GM12891 (cell line): Measurements from ENCODE around the gene OSCP1.

Experiments used
- DNase-seq: peaks from one replicate; pipeline ENCODE4 v3.0.0; 2011; ENCODE audit warnings: low spot score; ENCODE audit not compliant: insufficient read length
- FAIRE-seq: peaks from 2 replicates; lab custom pipeline; 2011; peaks lifted over from hg19 to GRCh38; lab: Jason Lieb, UNC
- PAX5 ChIP-seq: IDR thresholded peaks from 2 replicates; pipeline ENCODE4 v1.6.1; 2011; ENCODE audit warnings: low read length, moderate library complexity, mild to moderate bottlenecking; ENCODE audit not compliant: insufficient read depth, severe bottlenecking
- POLR2A ChIP-seq: IDR thresholded peaks from 2 replicates; pipeline ENCODE4 v1.6.1; 2011; ENCODE audit warnings: low read depth, low read length, control low read depth
- POLR2AphosphoS5 ChIP-seq: IDR thresholded peaks from 2 replicates; pipeline ENCODE4 v1.6.1; 2011; ENCODE audit warnings: low read depth, low read length, control low read depth
- POU2F2 ChIP-seq: IDR thresholded peaks from 2 replicates; pipeline ENCODE4 v1.6.1; 2011; ENCODE audit warnings: low read depth, mild to moderate bottlenecking, control low read depth, low read length, moderate library complexity
- SPI1 ChIP-seq: IDR thresholded peaks from 2 replicates; pipeline ENCODE4 v1.6.1; 2011; ENCODE audit warnings: low read depth, low read length, control low read depth
- TAF1 ChIP-seq: IDR thresholded peaks from 2 replicates; pipeline ENCODE4 v1.6.1; 2011; ENCODE audit warnings: low read depth, low read length, control low read depth

The OSCP1 gene

GRCh38 chr1:36397378-36398230, 52.6 kb downstream of the OSCP1 start, which contains the start of gene LSM10:
Gene LSM10, minus strand, starts transcription at chr1:36397908. Its CDS starts 3,779 bp downstream, at chr1:36394129.
- DNase-seq: peak; percentile 89

GRCh38 chr1:36397083-36397377, 53.2 kb downstream of the OSCP1 start:
- TF ChIP-seq TAF1 (no peak), POLR2AphosphoS5 (no peak), PAX5 (no peak), POLR2A (no peak), SPI1 (no peak), POU2F2 (no peak)
- FAIRE-seq (peak; percentile 82), DNase-seq (no peak)

More at GRCh38 chr1:36397378-36398230, 52.6 kb downstream of the OSCP1 start, which contains the start of gene LSM10:
- TF ChIP-seq POU2F2 (peak; percentile 79; the same call in 1 of the 2 replicates), PAX5 (no peak), POLR2AphosphoS5 (peak; percentile 78), POLR2A (peak; percentile 82), TAF1 (peak; percentile 92), SPI1 (no peak)
- FAIRE-seq: peak; percentile 98

DNA sequence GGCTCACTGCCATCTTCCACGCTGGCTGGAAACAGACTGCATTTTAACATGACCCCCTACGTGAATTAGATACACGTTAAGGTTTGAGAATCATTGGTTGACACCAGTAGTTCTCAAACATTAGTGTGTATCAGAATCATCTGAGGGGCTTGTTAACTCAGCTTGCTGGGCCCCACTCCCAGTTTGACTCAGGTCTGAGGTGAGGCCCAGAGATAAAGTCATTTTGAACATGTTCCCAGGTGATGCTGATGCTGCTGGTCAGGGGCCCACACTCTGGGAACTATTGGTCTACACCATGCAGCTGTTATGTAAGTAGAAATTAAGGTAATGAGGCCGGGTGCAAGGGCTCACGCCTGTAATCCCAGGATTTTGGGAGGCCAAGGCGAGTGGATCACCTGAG, 53.9 kb downstream of the OSCP1 start:
- DNase-seq: no peak
- no peak for FAIRE-seq
- TF ChIP-seq POLR2A (no peak), SPI1 (no peak), POLR2AphosphoS5 (no peak), PAX5 (no peak), POU2F2 (no peak), TAF1 (no peak)

GRCh38 chr1:36393686-36394085, 56.6 kb downstream of the OSCP1 start:
- no peak for DNase-seq
- no peak for FAIRE-seq
- TF ChIP-seq PAX5 (no peak), POLR2A (no peak), TAF1 (no peak), POU2F2 (no peak), SPI1 (no peak), POLR2AphosphoS5 (no peak)

- TF ChIP-seq PAX5 (no peak), POLR2A (no peak), POLR2AphosphoS5 (no peak), POU2F2 (no peak), TAF1 (no peak), SPI1 (no peak)
- FAIRE-seq (no peak), DNase-seq (no peak)
Measured at GRCh38 chr1:36392836-36393235, 57.4 kb downstream of the OSCP1 start.

DNA sequence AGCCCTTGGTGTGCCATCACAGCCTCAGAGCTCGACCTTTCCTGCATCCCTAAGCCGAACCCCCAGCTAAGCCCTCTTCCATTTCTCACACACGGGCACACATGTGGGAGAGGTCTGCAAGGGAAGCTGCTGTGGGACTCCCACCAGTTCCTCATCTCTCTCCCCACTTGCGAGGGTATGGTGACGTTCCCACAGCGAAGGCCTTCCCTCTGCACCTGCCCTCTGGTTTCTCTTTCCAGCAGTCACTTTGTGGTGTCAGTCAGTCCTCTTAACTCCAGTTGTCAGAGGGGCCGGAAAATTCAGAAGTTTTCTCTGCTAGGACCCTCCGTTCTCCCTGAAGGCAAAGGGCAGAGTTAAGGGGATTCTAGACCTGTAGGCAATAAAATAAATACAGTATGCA, 59.0 kb downstream of the OSCP1 start:
- FAIRE-seq: no peak
- no peak for DNase-seq
- TF ChIP-seq TAF1 (no peak), POLR2AphosphoS5 (no peak), SPI1 (no peak), PAX5 (no peak)

GRCh38 chr1:36390411-36390810, 59.8 kb downstream of the OSCP1 start:
- FAIRE-seq: peak; percentile 67
- no peak for DNase-seq
- peak; percentile 81 for TF ChIP-seq SPI1
- TF ChIP-seq PAX5: no peak

DNA sequence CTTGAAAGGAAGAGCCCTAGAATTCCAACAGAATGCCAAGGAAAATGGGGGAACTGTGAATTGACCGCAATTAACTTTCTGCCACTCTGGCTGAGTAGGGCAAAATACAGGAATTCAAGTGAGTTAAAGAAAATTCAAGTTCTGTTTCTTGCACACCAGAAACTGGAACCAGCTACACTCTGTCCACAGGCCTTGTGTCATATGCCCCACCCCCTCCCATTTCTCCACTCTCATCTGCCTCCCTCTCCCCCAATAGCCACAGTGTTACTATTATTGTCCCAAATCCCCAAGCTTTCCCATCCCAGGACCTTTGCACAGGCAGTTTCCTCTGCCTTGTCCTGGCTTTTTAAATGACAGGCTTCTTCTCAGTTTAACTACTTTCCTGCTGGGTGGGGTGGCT, 60.3 kb downstream of the OSCP1 start:
- FAIRE-seq (no peak), DNase-seq (no peak)
- TF ChIP-seq TAF1 (no peak), SPI1 (no peak), POU2F2 (no peak), POLR2AphosphoS5 (no peak), POLR2A (no peak), PAX5 (no peak)

- TF ChIP-seq POU2F2: no peak
- no peak for TF ChIP-seq TAF1
- TF ChIP-seq POLR2A: no peak
- DNase-seq (no peak), FAIRE-seq (no peak)
Measured at GRCh38 chr1:36389261-36389660, 61.0 kb downstream of the OSCP1 start.

DNA sequence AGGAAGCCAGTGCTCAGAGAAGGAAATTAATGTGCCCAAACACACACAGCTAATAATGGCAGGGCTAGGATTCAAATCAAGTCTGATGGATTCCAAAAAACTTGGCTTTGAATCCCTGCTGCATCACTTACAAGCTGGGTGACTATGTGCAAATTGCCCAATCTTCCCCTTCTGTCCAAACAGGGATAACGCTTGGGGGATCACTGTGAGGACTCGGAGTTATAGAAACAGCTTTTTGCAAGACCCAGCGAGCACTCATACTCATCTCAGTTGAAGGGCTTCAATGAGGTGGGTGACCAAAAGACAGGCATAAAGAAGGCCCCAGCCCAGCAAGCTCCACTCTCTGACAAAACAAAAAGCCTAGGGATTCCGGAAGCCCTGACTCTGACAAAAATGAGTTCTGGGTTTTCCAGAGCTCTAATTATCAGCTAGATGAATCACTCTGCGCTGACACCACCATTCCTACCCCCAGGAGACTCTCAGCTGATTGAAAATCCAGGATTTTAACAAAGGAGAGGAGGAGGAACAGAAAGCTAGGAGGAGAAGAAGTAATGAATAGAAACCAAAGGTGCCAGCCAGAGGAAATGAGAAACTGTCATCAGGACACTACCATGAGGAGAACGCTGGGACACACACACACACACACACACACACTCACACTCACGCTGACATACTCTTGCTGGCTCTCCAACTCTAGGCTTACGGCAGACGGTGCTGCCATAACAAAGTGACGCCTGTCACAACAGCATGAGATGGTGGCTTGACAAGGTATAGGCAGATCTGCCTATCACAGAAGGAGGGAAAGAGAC, 62.9 kb downstream of the OSCP1 start:
- TF ChIP-seq TAF1 (no peak), SPI1 (no peak), POLR2AphosphoS5 (no peak), POU2F2 (no peak), POLR2A (no peak), PAX5 (no peak)
- DNase-seq (no peak), FAIRE-seq (peak; percentile 54)
